Astrocyte (in vitro differentiated cells and primary cell): ENCODE data around the gene GMDS. TPM values are rescaled to one million over a fixed set of nuclear protein-coding genes. Genes with fewer than 3 reads are reported as not detected.

Source experiments
- DNase-seq: peaks from one replicate; pipeline ENCODE4 v3.0.0-alpha.2; 2010; ENCODE audit warnings: low read depth
- FAIRE-seq: peaks from 2 replicates; lab custom pipeline; 2011; peaks lifted over from hg19 to GRCh38; lab: Jason Lieb, UNC
- H2AFZ ChIP-seq: 2 replicates; pipeline ENCODE4 v1.6.0; 2012; ENCODE audit warnings: low read depth, low read length, inconsistent platforms
- H3K27ac ChIP-seq: 2 replicates; pipeline ENCODE4 v1.5.1; 2011; ENCODE audit warnings: low read depth, low read length, inconsistent platforms
- H3K27me3 ChIP-seq: 2 replicates; pipeline ENCODE4 v1.6.0; 2011; ENCODE audit warnings: low read length, inconsistent platforms; ENCODE audit not compliant: insufficient read depth
- H3K36me3 ChIP-seq: 2 replicates; pipeline ENCODE4 v1.5.1; 2011; ENCODE audit warnings: low read length, inconsistent platforms; ENCODE audit not compliant: insufficient read depth
- H3K4me1 ChIP-seq: 2 replicates; pipeline ENCODE4 v1.5.1; 2011; ENCODE audit warnings: low read length, inconsistent platforms; ENCODE audit not compliant: insufficient read depth
- H3K4me2 ChIP-seq: 2 replicates; pipeline ENCODE4 v1.6.0; 2012; ENCODE audit warnings: low read length, inconsistent platforms
- H3K4me3 ChIP-seq: 2 replicates; pipeline ENCODE4 v1.5.1; 2011; ENCODE audit warnings: low read depth, mild to moderate bottlenecking, low read length, inconsistent platforms; ENCODE audit not compliant: insufficient read depth
- H3K79me2 ChIP-seq: 2 replicates; pipeline ENCODE4 v1.6.0; 2012; ENCODE audit warnings: mild to moderate bottlenecking, low read length, inconsistent platforms; ENCODE audit not compliant: insufficient read depth
- H3K9ac ChIP-seq: 2 replicates; pipeline ENCODE4 v1.6.0; 2012; ENCODE audit warnings: mild to moderate bottlenecking, low read length, inconsistent platforms
- H3K9me3 ChIP-seq: 2 replicates; pipeline ENCODE4 v1.5.1; 2012; ENCODE audit warnings: low read depth, mild to moderate bottlenecking, low read length, inconsistent platforms; ENCODE audit not compliant: insufficient read depth
- H4K20me1 ChIP-seq: 2 replicates; pipeline ENCODE4 v1.6.0; 2012; ENCODE audit warnings: low read length, inconsistent platforms; ENCODE audit not compliant: insufficient read depth
- H3K27ac Mint-ChIP-seq: one replicate; pipeline ENCODE4 v1.8.0; 2021; ENCODE audit warnings: mild to moderate bottlenecking, mixed read lengths; ENCODE audit not compliant: unreplicated experiment
- H3K27me3 Mint-ChIP-seq: one replicate; pipeline ENCODE4 v1.8.0; 2021; ENCODE audit warnings: low read depth, mixed read lengths; ENCODE audit not compliant: unreplicated experiment
- H3K36me3 Mint-ChIP-seq: one replicate; pipeline ENCODE4 v1.8.0; 2021; ENCODE audit warnings: low read depth, mixed read lengths; ENCODE audit not compliant: unreplicated experiment
- H3K4me1 Mint-ChIP-seq: one replicate; pipeline ENCODE4 v1.8.0; 2021; ENCODE audit warnings: low read depth, mixed read lengths; ENCODE audit not compliant: unreplicated experiment
- H3K4me3 Mint-ChIP-seq: one replicate; pipeline ENCODE4 v1.8.0; 2021; ENCODE audit warnings: mild to moderate bottlenecking, moderate library complexity, mixed read lengths; ENCODE audit not compliant: unreplicated experiment
- H3K9me3 Mint-ChIP-seq: one replicate; pipeline ENCODE4 v1.8.0; 2021; ENCODE audit warnings: mild to moderate bottlenecking, mixed read lengths; ENCODE audit not compliant: unreplicated experiment
- EZH2 ChIP-seq: IDR thresholded peaks from 2 replicates; pipeline ENCODE4 v1.6.1; 2012; ENCODE audit warnings: mild to moderate bottlenecking, low read length, inconsistent platforms; ENCODE audit not compliant: insufficient read depth
- total RNA-seq: library from RNA; stranded (reverse); gene quantifications from 2 replicates; pipeline ENCODE4 v1.2.1, GENCODE V29; 2021
- TF ChIP-seq, protein P1 (sequence below): IDR thresholded peaks from 2 replicates; pipeline ENCODE4 v1.5.1; 2011; ENCODE audit warnings: low read depth, mild to moderate bottlenecking, inconsistent platforms, low read length, moderate library complexity; ENCODE audit not compliant: insufficient read depth

The GMDS gene
- total RNA-seq, 1 donor from 2014 or later, result 9.4 TPM

DNA sequence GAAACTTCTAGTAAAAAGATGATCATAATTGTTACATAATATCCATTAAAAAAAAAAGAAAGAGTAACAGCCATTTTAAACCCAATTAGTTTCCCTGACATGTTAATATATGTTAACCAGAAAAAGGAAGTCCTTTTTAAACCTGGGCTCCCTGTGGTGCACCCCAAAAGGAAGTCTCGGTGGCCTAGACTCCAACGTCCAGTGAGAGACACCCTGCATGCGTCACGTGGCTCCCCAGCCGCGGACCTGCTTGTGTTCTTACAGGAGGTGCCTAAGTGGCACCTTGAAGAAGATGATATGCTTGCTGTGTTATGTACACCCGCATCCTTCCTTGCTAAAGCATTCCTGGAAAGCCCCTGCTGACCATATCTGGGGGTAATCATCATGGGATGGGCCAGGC, 585.6 kb downstream of the GMDS start:
- no peak overlapping the region for H3K4me2 ChIP-seq
- H3K4me3 ChIP-seq, result no peak overlapping the region
- no peak for FAIRE-seq
- H4K20me1 ChIP-seq, result no peaks in the 10 kb centered on the region
- no peak overlapping the region for H3K4me3 Mint-ChIP-seq
- peaks cover 21% of the 10 kb centered on the region for H3K27me3 Mint-ChIP-seq
- H3K9me3 Mint-ChIP-seq, result peaks cover 3% of the 10 kb centered on the region
- H3K27me3 ChIP-seq, result no peaks in the 10 kb centered on the region
- H3K36me3 Mint-ChIP-seq, result peaks cover 3% of the 10 kb centered on the region
- H3K27ac ChIP-seq, result no peak overlapping the region
- no peaks in the 10 kb centered on the region for H3K9me3 ChIP-seq
- H3K4me1 ChIP-seq, result no peaks in the 10 kb centered on the region
- H3K4me1 Mint-ChIP-seq, result no peaks in the 10 kb centered on the region
- H2AFZ ChIP-seq, result no peak overlapping the region
- H3K79me2 ChIP-seq, result no peaks in the 10 kb centered on the region
- H3K9ac ChIP-seq, result no peak overlapping the region
- no peak for DNase-seq
- no peak overlapping the region for H3K27ac Mint-ChIP-seq
- no peaks in the 10 kb centered on the region for H3K36me3 ChIP-seq
- TF ChIP-seq EZH2, result no peak
- TF ChIP-seq, protein P1, sequence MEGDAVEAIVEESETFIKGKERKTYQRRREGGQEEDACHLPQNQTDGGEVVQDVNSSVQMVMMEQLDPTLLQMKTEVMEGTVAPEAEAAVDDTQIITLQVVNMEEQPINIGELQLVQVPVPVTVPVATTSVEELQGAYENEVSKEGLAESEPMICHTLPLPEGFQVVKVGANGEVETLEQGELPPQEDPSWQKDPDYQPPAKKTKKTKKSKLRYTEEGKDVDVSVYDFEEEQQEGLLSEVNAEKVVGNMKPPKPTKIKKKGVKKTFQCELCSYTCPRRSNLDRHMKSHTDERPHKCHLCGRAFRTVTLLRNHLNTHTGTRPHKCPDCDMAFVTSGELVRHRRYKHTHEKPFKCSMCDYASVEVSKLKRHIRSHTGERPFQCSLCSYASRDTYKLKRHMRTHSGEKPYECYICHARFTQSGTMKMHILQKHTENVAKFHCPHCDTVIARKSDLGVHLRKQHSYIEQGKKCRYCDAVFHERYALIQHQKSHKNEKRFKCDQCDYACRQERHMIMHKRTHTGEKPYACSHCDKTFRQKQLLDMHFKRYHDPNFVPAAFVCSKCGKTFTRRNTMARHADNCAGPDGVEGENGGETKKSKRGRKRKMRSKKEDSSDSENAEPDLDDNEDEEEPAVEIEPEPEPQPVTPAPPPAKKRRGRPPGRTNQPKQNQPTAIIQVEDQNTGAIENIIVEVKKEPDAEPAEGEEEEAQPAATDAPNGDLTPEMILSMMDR, result no peak

DNA sequence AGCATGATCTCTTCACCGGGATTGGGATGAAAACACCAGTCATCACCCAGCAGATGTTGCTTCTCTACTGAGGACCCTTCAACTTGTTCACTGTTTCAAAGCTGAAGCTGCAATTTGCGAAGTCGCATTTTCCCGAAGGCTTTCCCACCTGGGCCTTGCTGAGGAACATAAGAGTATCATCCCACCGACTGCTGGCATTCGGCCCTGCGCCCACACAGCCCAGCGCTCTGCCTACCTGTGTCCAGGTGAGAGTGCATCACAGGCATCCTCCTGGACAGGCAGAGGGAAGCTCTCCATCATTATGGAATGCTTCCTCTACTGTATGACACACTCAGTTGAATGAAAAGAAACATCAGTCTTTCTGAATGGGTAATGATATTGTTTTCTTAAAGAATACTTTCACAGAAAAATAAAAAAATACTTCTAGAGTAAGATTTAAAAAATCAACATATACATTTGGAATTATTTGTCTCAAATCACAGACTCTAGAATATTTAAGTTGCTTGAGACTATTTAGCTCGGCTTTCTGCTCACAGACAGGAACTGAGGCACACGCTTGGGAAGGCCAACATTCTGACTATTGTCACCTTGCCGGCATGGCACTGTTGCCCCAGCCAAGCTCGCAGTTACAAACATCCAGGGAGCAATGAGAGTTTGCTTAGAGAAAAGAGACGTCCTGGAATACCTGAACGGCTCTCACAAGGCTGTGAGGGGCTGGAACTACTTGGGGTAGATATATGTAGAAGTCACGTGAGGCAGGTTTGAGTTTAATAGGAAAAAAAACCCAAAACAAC, 587.0 kb downstream of the GMDS start:
- no peaks in the 10 kb centered on the region for H3K4me1 ChIP-seq
- H3K36me3 Mint-ChIP-seq, result peaks cover 3% of the 10 kb centered on the region
- H3K36me3 ChIP-seq, result no peaks in the 10 kb centered on the region
- no peak overlapping the region for H3K9ac ChIP-seq
- DNase-seq (no peak), FAIRE-seq (no peak)
- no peaks in the 10 kb centered on the region for H3K9me3 ChIP-seq
- no peaks in the 10 kb centered on the region for H3K4me1 Mint-ChIP-seq
- no peak overlapping the region for H2AFZ ChIP-seq
- no peaks in the 10 kb centered on the region for H3K27me3 ChIP-seq
- no peaks in the 10 kb centered on the region for H3K79me2 ChIP-seq
- no peak for TF ChIP-seq EZH2
- no peak overlapping the region for H3K4me3 Mint-ChIP-seq
- no peak overlapping the region for H3K4me2 ChIP-seq
- H3K27ac Mint-ChIP-seq, result no peak overlapping the region
- H4K20me1 ChIP-seq, result no peaks in the 10 kb centered on the region
- peaks cover 3% of the 10 kb centered on the region for H3K9me3 Mint-ChIP-seq
- no peak overlapping the region for H3K4me3 ChIP-seq
- H3K27me3 Mint-ChIP-seq, result peaks cover 19% of the 10 kb centered on the region
- no peak overlapping the region for H3K27ac ChIP-seq

DNA sequence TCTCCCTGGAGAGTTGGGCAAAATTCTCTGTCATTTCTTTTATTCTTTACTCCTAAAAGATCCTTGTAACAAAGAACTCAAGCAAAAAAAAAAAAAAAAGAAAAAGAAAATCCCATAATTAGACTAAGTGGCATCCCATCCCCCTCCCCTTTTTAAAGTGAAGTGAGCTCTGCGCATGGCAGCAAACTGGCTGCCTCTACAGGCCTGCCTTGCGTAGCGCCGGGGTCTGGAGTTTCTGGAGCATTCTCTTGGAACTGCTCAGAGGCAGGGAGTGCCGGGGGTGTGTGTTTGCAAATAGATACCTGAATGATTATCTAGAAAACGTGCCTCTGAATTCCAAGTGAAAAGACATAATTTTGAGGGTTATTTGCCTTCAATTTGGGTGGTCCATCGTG, 587.6 kb downstream of the GMDS start:
- no peaks in the 10 kb centered on the region for H3K27me3 ChIP-seq
- H3K9ac ChIP-seq, result no peak overlapping the region
- H3K9me3 ChIP-seq, result no peaks in the 10 kb centered on the region
- H3K4me3 ChIP-seq, result no peak overlapping the region
- no peak for FAIRE-seq
- no peak overlapping the region for H3K4me3 Mint-ChIP-seq
- no peak overlapping the region for H3K4me2 ChIP-seq
- no peak overlapping the region for H3K27ac Mint-ChIP-seq
- H3K4me1 ChIP-seq, result no peaks in the 10 kb centered on the region
- no peaks in the 10 kb centered on the region for H4K20me1 ChIP-seq
- H3K79me2 ChIP-seq, result no peaks in the 10 kb centered on the region
- peaks cover 23% of the 10 kb centered on the region for H3K27me3 Mint-ChIP-seq
- no peaks in the 10 kb centered on the region for H3K4me1 Mint-ChIP-seq
- TF ChIP-seq, protein P1, result no peak
- TF ChIP-seq EZH2, result no peak
- no peak overlapping the region for H2AFZ ChIP-seq
- H3K36me3 Mint-ChIP-seq, result peaks cover 3% of the 10 kb centered on the region
- no peak overlapping the region for H3K27ac ChIP-seq
- H3K36me3 ChIP-seq, result no peaks in the 10 kb centered on the region
- peaks cover 3% of the 10 kb centered on the region for H3K9me3 Mint-ChIP-seq
- no peak for DNase-seq
